IMR-90 (cell line): ENCODE results near the gene MSI2. TPM values are rescaled to one million over a fixed set of nuclear protein-coding genes. Genes with fewer than 3 reads are reported as not detected.

Experiments
- ATAC-seq: fragments of 200-7000 bp; cut with Tn5 transposase; 2 replicates; pipeline ENCODE4 v1.9.1; 2020; ENCODE audit warnings: low read depth, mild to moderate bottlenecking, moderate library complexity
- BruUV-seq: library from RNA; stranded (reverse); fragments of 400-500 nt; replicated peaks from 2 replicates; lab custom pipeline; 2021; lab: Mats Ljungman, UMichigan
- CTCF ChIA-PET: fragments of 300-600 bp; formaldehyde crosslinking; extraction: SDS; loops from one replicate; lab custom pipeline; 2021; ENCODE audit warnings: antibody characterized with exemption; lab: Yijun Ruan, JAX
- POLR2A ChIA-PET: fragments of 300-600 bp; sonication (Branson Sonifier 250); formaldehyde crosslinking; loops from one replicate; lab custom pipeline; 2022; ENCODE audit warnings: antibody characterized with exemption; ENCODE audit not compliant: unreplicated experiment; lab: Charles Lee
- DNase-seq: peaks from one replicate; pipeline ENCODE4 v3.0.0; 2013
- H2AFZ ChIP-seq: replicated peaks from 2 replicates; pipeline ENCODE3; 2013; ENCODE audit warnings: low read length, mild to moderate bottlenecking; ENCODE audit not compliant: poor library complexity
- H2AK5ac ChIP-seq: 2 replicates; pipeline ENCODE4 v1.6.1; 2013; ENCODE audit warnings: low read depth, low read length, inconsistent platforms
- H2AK9ac ChIP-seq: replicated peaks from 2 replicates; pipeline ENCODE3; 2013; ENCODE audit warnings: mild to moderate bottlenecking, low read depth, low read length, moderate library complexity; ENCODE audit not compliant: poor library complexity
- H2BK120ac ChIP-seq: 2 replicates; pipeline ENCODE4 v1.6.1; 2013; ENCODE audit warnings: low read depth, low read length, inconsistent platforms
- H2BK15ac ChIP-seq: 3 replicates; pipeline ENCODE4 v1.6.1; 2013; ENCODE audit warnings: low read depth, low read length, inconsistent platforms
- H2BK20ac ChIP-seq: 2 replicates; pipeline ENCODE4 v1.6.1; 2013; ENCODE audit warnings: low read depth, mild to moderate bottlenecking, inconsistent platforms, low read length, moderate library complexity
- H2BK5ac ChIP-seq: 2 replicates; pipeline ENCODE4 v1.6.1; 2013; ENCODE audit warnings: mild to moderate bottlenecking, low read depth, low read length, inconsistent platforms; ENCODE audit not compliant: poor library complexity, severe bottlenecking
- H3K14ac ChIP-seq: replicated peaks from 2 replicates; pipeline ENCODE4 v1.6.1; 2013; ENCODE audit warnings: low read depth, low read length, inconsistent platforms
- H3K18ac ChIP-seq: 2 replicates; pipeline ENCODE4 v1.6.1; 2013; ENCODE audit warnings: low read depth, low read length, control low read depth
- H3K23ac ChIP-seq: 2 replicates; pipeline ENCODE4 v1.6.1; 2013; ENCODE audit warnings: low read depth, low read length, inconsistent platforms
- H3K27ac ChIP-seq: 2 replicates; pipeline ENCODE4 v1.5.1; 2013; ENCODE audit warnings: mild to moderate bottlenecking, control low read depth, low read length; ENCODE audit not compliant: insufficient read depth
- H3K27me3 ChIP-seq: 2 replicates; pipeline ENCODE4 v1.6.1; 2013; ENCODE audit warnings: low read length; ENCODE audit not compliant: control insufficient read depth, insufficient read depth
- H3K36me3 ChIP-seq: 2 replicates; pipeline ENCODE4 v1.6.1; 2013; ENCODE audit warnings: low read length, mixed read lengths; ENCODE audit not compliant: control insufficient read depth, insufficient read depth
- H3K4ac ChIP-seq: 2 replicates; pipeline ENCODE4 v1.6.1; 2013; ENCODE audit warnings: low read depth, low read length, inconsistent platforms
- H3K4me1 ChIP-seq: 2 replicates; pipeline ENCODE4 v1.6.1; 2013; ENCODE audit warnings: low read length, mixed read lengths; ENCODE audit not compliant: control insufficient read depth, insufficient read depth
- H3K4me2 ChIP-seq: 2 replicates; pipeline ENCODE4 v1.6.1; 2013; ENCODE audit warnings: low read depth, mild to moderate bottlenecking, control low read depth, low read length, moderate library complexity
- H3K4me3 ChIP-seq: 2 replicates; pipeline ENCODE4 v1.5.1; 2013; ENCODE audit warnings: low read depth, mild to moderate bottlenecking, control low read depth, low read length, moderate library complexity; ENCODE audit not compliant: insufficient read depth
- H3K56ac ChIP-seq: 2 replicates; pipeline ENCODE4 v1.6.1; 2013; ENCODE audit warnings: low read length, inconsistent platforms; ENCODE audit not compliant: insufficient read depth; ENCODE audit errors: extremely low read depth
- H3K79me1 ChIP-seq, 2 experiments: 2 replicates each; pipeline ENCODE4 v1.6.1; 2013; ENCODE audit warnings: low read length in 2 of 2, inconsistent platforms in 1 of 2, low read depth in 1 of 2
- H3K9ac ChIP-seq: 2 replicates; pipeline ENCODE4 v1.6.1; 2013; ENCODE audit warnings: low read depth, low read length, control low read depth
- H3K9me1 ChIP-seq: 2 replicates; pipeline ENCODE4 v1.6.1; 2013; ENCODE audit warnings: low read length, inconsistent platforms; ENCODE audit not compliant: insufficient read depth
- H3K9me3 ChIP-seq: 2 replicates; pipeline ENCODE4 v1.6.1; 2013; ENCODE audit warnings: low read length; ENCODE audit not compliant: control insufficient read depth, insufficient read depth
- H4K20me1 ChIP-seq: 2 replicates; pipeline ENCODE4 v1.6.1; 2013; ENCODE audit warnings: low read length, inconsistent platforms; ENCODE audit not compliant: insufficient read depth
- H4K5ac ChIP-seq: 2 replicates; pipeline ENCODE4 v1.6.1; 2013; ENCODE audit warnings: mild to moderate bottlenecking, low read depth, low read length, control low read depth
- H4K8ac ChIP-seq, 2 experiments: 2 replicates each; pipeline ENCODE4 v1.6.1; 2013; ENCODE audit warnings: low read depth in 2 of 2, low read length in 2 of 2, control low read depth in 1 of 2, inconsistent platforms in 1 of 2
- H4K91ac ChIP-seq: 2 replicates; pipeline ENCODE4 v1.6.1; 2013; ENCODE audit warnings: low read depth, low read length, inconsistent platforms; ENCODE audit not compliant: insufficient read depth
- CHD1 ChIP-seq: IDR thresholded peaks from 2 replicates; pipeline ENCODE4 v1.6.1; 2012; ENCODE audit warnings: low read depth, low read length, improper control_type of control experiment
- MAFK ChIP-seq: IDR thresholded peaks from 2 replicates; pipeline ENCODE4 v1.6.1; 2012; ENCODE audit warnings: low read depth, low read length, improper control_type of control experiment
- USF2 ChIP-seq: fragments of 150-350 bp; IDR thresholded peaks from 2 replicates; pipeline ENCODE4 v1.6.1; 2017; ENCODE audit warnings: mild to moderate bottlenecking, antibody characterized with exemption, low read length, low read depth
- WGBS, 2 experiments: methylation state at CpG; one replicate each; pipeline versions ENCODE4 v1.1.5 to v1.1.7; 2013; ENCODE audit warnings: missing lambda C conversion rate in 2 of 2; ENCODE audit not compliant: insufficient read length in 1 of 2; ENCODE audit errors: extremely low coverage in 2 of 2; 5-methylcytosine and 5-hydroxymethylcytosine counted together
- dilution Hi-C: fragments of 300-500 bp; cut with HindIII; formaldehyde crosslinking; loops from one replicate; pipeline ENCODE4 v1.14.3; 2018; ENCODE audit warnings: low sequenced_read_pairs; ENCODE audit not compliant: unreplicated experiment
- in situ Hi-C: fragments of 300-500 bp; cut with MboI; formaldehyde crosslinking; loops from 3 replicates; pipeline ENCODE4 v1.14.3; 2019; ENCODE audit warnings: low sequenced_read_pairs, inconsistent platforms, mixed read lengths
- intact Hi-C: fragments of 100-400 bp; cut with micrococcal nuclease; formaldehyde crosslinking; loops from 2 replicates; pipeline ENCODE4 v1.10.0; 2022
- polyA plus RNA-seq, 3 experiments: library from polyadenylated mRNA; depleted of rRNA; stranded (reverse); fragments of >200 nt; gene quantifications; 2 replicates each; pipeline ENCODE4 v1.2.3, GENCODE V29; 2012; ENCODE audit warnings: low replicate concordance in 1 of 3
- total RNA-seq: library from RNA; depleted of rRNA; stranded (reverse); fragments of >200 nt; gene quantifications from 2 replicates; pipeline ENCODE4 v1.2.3, GENCODE V29; 2012

The MSI2 gene
- total and polyA plus RNA-seq, 2 of the 4 experiments (the other 2 are of a cell fraction), result 13.0 to 16.0 TPM

GRCh38 chr17:57602896-57603295, 346.6 kb downstream of the MSI2 start:
- POLR2A ChIA-PET, result no interaction called here
- no peak overlapping the region; the same call in 1 of the 2 replicates for H4K91ac ChIP-seq
- 83% methylated on average over 1 of the region's 6 CpGs; no CpG with 5 or more reads in 1 of the 2 experiments for WGBS, 2 experiments

More at GRCh38 chr17:57602896-57603295, 346.6 kb downstream of the MSI2 start:
- Histone ChIP-seq H2BK120ac (no peak overlapping the region), H3K56ac (no peak overlapping the region), H2BK15ac (no peak overlapping the region), H4K5ac (no peak overlapping the region), H3K4me1 (peaks cover 17% of the 10 kb centered on the region), H2BK5ac (no peak overlapping the region), H2AFZ (no peak overlapping the region), H2BK20ac (no peak overlapping the region), H2AK5ac (no peak overlapping the region), H3K4ac (no peak overlapping the region), H3K36me3 (no peaks in the 10 kb centered on the region), H3K14ac (no peak overlapping the region), H3K23ac (no peak overlapping the region), H3K4me2 (no peak overlapping the region), H4K8ac (no peak overlapping the region), H3K27ac (no peak overlapping the region), H3K9ac (no peak overlapping the region), H3K9me3 (no peaks in the 10 kb centered on the region), H3K27me3 (no peaks in the 10 kb centered on the region), H3K9me1 (peaks cover 17% of the 10 kb centered on the region; the same call in 1 of the 2 replicates), H3K4me3 (no peak overlapping the region), H4K20me1 (no peaks in the 10 kb centered on the region), H2AK9ac (no peak overlapping the region), H3K18ac (no peak overlapping the region), H3K79me1 (no peaks in the 10 kb centered on the region; a peak in 1 of 4 replicates)
- BruUV-seq, result no TSS peak
- no peak for TF ChIP-seq USF2
- no peak for TF ChIP-seq MAFK
- no peak for TF ChIP-seq CHD1
- DNase-seq (no peak), ATAC-seq (no peak)
- dilution Hi-C loops (no loop called here), intact Hi-C loops (no loop called here), in situ Hi-C loops (no loop called here)
- CTCF ChIA-PET, result interaction anchor here (0.6 kb wide), 1 partner anchor 69 kb away, joined by 3 read pairs; no protein-coding TSS in a partner anchor
